Measurements from ENCODE around the gene CARS1. TPM values are rescaled to one million over a fixed set of nuclear protein-coding genes. Genes with fewer than 3 reads are reported as not detected.

CARS1 gene
- polyA plus RNA-seq, 1 experiment = 175 TPM

GRCh38 chr11:3088806-3089205, 31.6 kb upstream of the CARS1 start:
- TF ChIP-seq CTCF (IDR thresholded peaks at IDR 0.05; ENCODE audit: insufficient read depth, low read depth, low read length) = no peak
- CTCF ChIA-PET = interaction anchor here (0.8 to 10.0 kb wide), 4 partner anchors 22 to 62 kb away, joined by 3 to 155 read pairs (median 38); no protein-coding TSS in a partner anchor
- DNase-seq (ENCODE audit: low read depth) = no peak
- Histone ChIP-seq H3K27me3 (ENCODE audit: control insufficient read depth, insufficient read depth, low read length) (no peaks in the 10 kb centered on the region), H3K4me3 (ENCODE audit: low read depth, low read length) (no peak overlapping the region), H3K36me3 (ENCODE audit: control insufficient read depth, insufficient read depth, low read length) (peaks cover 29% of the 10 kb centered on the region)
- POLR2A ChIA-PET = no interaction called here

GRCh38 chr11:3087821-3088800, 30.9 kb upstream of the CARS1 start:
- Histone ChIP-seq H3K36me3 (ENCODE audit: control insufficient read depth, insufficient read depth, low read length) (peaks cover 24% of the 10 kb centered on the region), H3K4me3 (ENCODE audit: low read depth, low read length) (no peak overlapping the region), H3K27me3 (ENCODE audit: control insufficient read depth, insufficient read depth, low read length) (no peaks in the 10 kb centered on the region)
- ChIA-PET POLR2A (no interaction called here), CTCF (interaction anchor here (3.9 to 10.0 kb wide), 3 partner anchors 22 to 50 kb away, joined by 21 to 155 read pairs (median 54); no protein-coding TSS in a partner anchor)
- TF ChIP-seq CTCF (IDR thresholded peaks at IDR 0.05; ENCODE audit: insufficient read depth, low read depth, low read length) = no peak
- DNase-seq (ENCODE audit: low read depth) = no peak

- no peaks in the 10 kb centered on the region for H3K27me3 ChIP-seq (ENCODE audit: control insufficient read depth, insufficient read depth, low read length)
- ChIA-PET POLR2A (no interaction called here), CTCF (interaction anchor here (6.0 to 10.0 kb wide), 2 partner anchors 37 to 49 kb away, joined by 54 to 155 read pairs; no protein-coding TSS in a partner anchor)
- H3K36me3 ChIP-seq (ENCODE audit: control insufficient read depth, insufficient read depth, low read length) = peaks cover 18% of the 10 kb centered on the region
- DNase-seq (ENCODE audit: low read depth) = no peak
- no peak overlapping the region for H3K4me3 ChIP-seq (ENCODE audit: low read depth, low read length)
- TF ChIP-seq CTCF (IDR thresholded peaks at IDR 0.05; ENCODE audit: insufficient read depth, low read depth, low read length) = no peak
Observed at GRCh38 chr11:3087373-3087772, 30.1 kb upstream of the CARS1 start.

GRCh38 chr11:3086671-3087150, 29.5 kb upstream of the CARS1 start:
- ChIA-PET CTCF (interaction anchor here (10.0 kb wide), 1 partner anchor 49 kb away, joined by 155 read pairs; no protein-coding TSS in a partner anchor), POLR2A (no interaction called here)
- TF ChIP-seq CTCF (IDR thresholded peaks at IDR 0.05; ENCODE audit: insufficient read depth, low read depth, low read length) = no peak
- Histone ChIP-seq H3K27me3 (ENCODE audit: control insufficient read depth, insufficient read depth, low read length) (no peaks in the 10 kb centered on the region), H3K36me3 (ENCODE audit: control insufficient read depth, insufficient read depth, low read length) (peaks cover 17% of the 10 kb centered on the region), H3K4me3 (ENCODE audit: low read depth, low read length) (no peak overlapping the region)
- no peak for DNase-seq (ENCODE audit: low read depth)

- TF ChIP-seq CTCF (IDR thresholded peaks at IDR 0.05; ENCODE audit: insufficient read depth, low read depth, low read length) = no peak
- ChIA-PET CTCF (interaction anchor here (1.5 to 10.0 kb wide), 2 partner anchors 9 to 48 kb away, joined by 7 to 155 read pairs; no protein-coding TSS in a partner anchor), POLR2A (no interaction called here)
- no peak overlapping the region for H3K4me3 ChIP-seq (ENCODE audit: low read depth, low read length)
- no peaks in the 10 kb centered on the region for H3K27me3 ChIP-seq (ENCODE audit: control insufficient read depth, insufficient read depth, low read length)
- DNase-seq (ENCODE audit: low read depth) = no peak
- H3K36me3 ChIP-seq (ENCODE audit: control insufficient read depth, insufficient read depth, low read length) = peaks cover 12% of the 10 kb centered on the region
Observed at GRCh38 chr11:3086114-3086513, 28.9 kb upstream of the CARS1 start.

Data from BJ (cell line).